H9 (cell line): ENCODE measurements around the gene ETFB. TPM values are rescaled to one million over a fixed set of nuclear protein-coding genes. Genes with fewer than 3 reads are reported as not detected.

ENCODE experiments used
- DNase-seq: peaks from one replicate; pipeline ENCODE4 v3.0.0-alpha.2; 2017
- H2AFZ ChIP-seq: one replicate; pipeline ENCODE4 v1.6.1; 2013; ENCODE audit warnings: mild to moderate bottlenecking, low read length, control low read depth, moderate library complexity
- H2AK5ac ChIP-seq: 2 replicates; pipeline ENCODE4 v1.6.1; 2013; ENCODE audit warnings: low read length, control low read depth, mixed read lengths; ENCODE audit not compliant: insufficient read length
- H2BK120ac ChIP-seq: one replicate; pipeline ENCODE4 v1.6.1; 2013; ENCODE audit warnings: low read depth, mild to moderate bottlenecking, low read length, control low read depth, inconsistent platforms; ENCODE audit not compliant: poor library complexity, severe bottlenecking
- H2BK12ac ChIP-seq: 2 replicates; pipeline ENCODE4 v1.6.1; 2013; ENCODE audit warnings: low read length, control low read depth, mixed read lengths, low read depth; ENCODE audit not compliant: insufficient read length
- H2BK15ac ChIP-seq: 2 replicates; pipeline ENCODE4 v1.6.1; 2013; ENCODE audit warnings: low read depth, low read length, control low read depth
- H2BK20ac ChIP-seq: one replicate; pipeline ENCODE4 v1.6.1; 2013; ENCODE audit warnings: low read depth, mild to moderate bottlenecking, low read length, control low read depth, inconsistent platforms; ENCODE audit not compliant: poor library complexity, severe bottlenecking
- H2BK5ac ChIP-seq: 2 replicates; pipeline ENCODE4 v1.6.1; 2013; ENCODE audit warnings: low read length, control low read depth, mixed read lengths; ENCODE audit not compliant: insufficient read length
- H3K14ac ChIP-seq: 2 replicates; pipeline ENCODE4 v1.6.1; 2013; ENCODE audit warnings: low read length, control low read depth; ENCODE audit not compliant: insufficient read depth
- H3K18ac ChIP-seq: 2 replicates; pipeline ENCODE4 v1.6.1; 2013; ENCODE audit warnings: low read depth, mild to moderate bottlenecking, mixed read lengths, low read length, control low read depth; ENCODE audit not compliant: insufficient read length
- H3K23ac ChIP-seq: 2 replicates; pipeline ENCODE4 v1.6.1; 2013; ENCODE audit warnings: low read length, control low read depth, mixed read lengths, low read depth; ENCODE audit not compliant: insufficient read length
- H3K23me2 ChIP-seq: 2 replicates; pipeline ENCODE4 v1.6.1; 2013; ENCODE audit warnings: low read depth, mild to moderate bottlenecking, mixed read lengths, low read length, control low read depth; ENCODE audit not compliant: insufficient read length, poor library complexity, severe bottlenecking
- H3K27ac ChIP-seq: 2 replicates; pipeline ENCODE4 v1.5.1; 2013; ENCODE audit warnings: low read length, control low read depth, mixed read lengths, low read depth; ENCODE audit not compliant: insufficient read length
- H3K27me3 ChIP-seq: 2 replicates; pipeline ENCODE4 v1.6.1; 2013; ENCODE audit warnings: low read length, control low read depth, inconsistent platforms; ENCODE audit not compliant: insufficient read depth
- H3K4ac ChIP-seq: 2 replicates; pipeline ENCODE4 v1.6.1; 2013; ENCODE audit warnings: low read depth, mild to moderate bottlenecking, control low read depth, inconsistent platforms, low read length, moderate library complexity
- H3K4me1 ChIP-seq: 2 replicates; pipeline ENCODE4 v1.6.1; 2013; ENCODE audit warnings: low read length, control low read depth, inconsistent platforms; ENCODE audit not compliant: insufficient read depth
- H3K4me2 ChIP-seq: 2 replicates; pipeline ENCODE4 v1.6.1; 2013; ENCODE audit warnings: low read length, control low read depth, mixed read lengths; ENCODE audit not compliant: insufficient read length, insufficient read depth
- H3K56ac ChIP-seq: 2 replicates; pipeline ENCODE4 v1.6.1; 2013; ENCODE audit warnings: low read depth, mild to moderate bottlenecking, mixed read lengths, low read length, control low read depth; ENCODE audit not compliant: insufficient read length
- H3K79me1 ChIP-seq: 2 replicates; pipeline ENCODE4 v1.6.1; 2013; ENCODE audit warnings: low read depth, mild to moderate bottlenecking, moderate library complexity, low read length, control low read depth, inconsistent platforms; ENCODE audit not compliant: insufficient read depth, poor library complexity, severe bottlenecking
- H3K79me2 ChIP-seq: 2 replicates; pipeline ENCODE4 v1.6.1; 2013; ENCODE audit warnings: low read length, control low read depth, inconsistent platforms; ENCODE audit not compliant: insufficient read depth
- H3K9ac ChIP-seq: 2 replicates; pipeline ENCODE4 v1.6.1; 2013; ENCODE audit warnings: low read length, control low read depth, mixed read lengths; ENCODE audit not compliant: insufficient read length; ENCODE audit errors: extremely low read depth
- H3K9me3 ChIP-seq: one replicate; pipeline ENCODE4 v1.6.1; 2013; ENCODE audit warnings: low read depth, low read length, inconsistent platforms; ENCODE audit not compliant: control insufficient read depth
- H3T11ph ChIP-seq: one replicate; pipeline ENCODE4 v1.6.1; 2013; ENCODE audit warnings: mild to moderate bottlenecking, low read length, control low read depth, inconsistent platforms
- H4K20me1 ChIP-seq: one replicate; pipeline ENCODE4 v1.6.1; 2013; ENCODE audit not compliant: control insufficient read depth, insufficient read length, insufficient read depth
- H4K5ac ChIP-seq: 2 replicates; pipeline ENCODE4 v1.6.1; 2013; ENCODE audit warnings: low read depth, mild to moderate bottlenecking, mixed read lengths, low read length, control low read depth; ENCODE audit not compliant: insufficient read length
- H4K8ac ChIP-seq: replicated peaks from 2 replicates; pipeline ENCODE4 v1.6.1; 2013; ENCODE audit warnings: low read length, control low read depth, mixed read lengths, low read depth; ENCODE audit not compliant: insufficient read length
- H4K91ac ChIP-seq: 2 replicates; pipeline ENCODE4 v1.6.1; 2013; ENCODE audit warnings: low read depth, mild to moderate bottlenecking, moderate library complexity, mixed read lengths, low read length, control low read depth; ENCODE audit not compliant: insufficient read length
- H3K27ac Mint-ChIP-seq, 3 experiments: 2 replicates in 2 of 3; 3 replicates in 1 of 3; pipeline ENCODE4 v1.8.0; 2020 to 2021; ENCODE audit warnings: mixed read lengths in 3 of 3, mild to moderate bottlenecking in 1 of 3, moderate library complexity in 1 of 3
- H3K27me3 Mint-ChIP-seq: 2 replicates; pipeline ENCODE4 v1.8.0; 2021; ENCODE audit warnings: low read depth, mild to moderate bottlenecking, moderate library complexity, mixed read lengths
- H3K36me3 Mint-ChIP-seq, 3 experiments: 2 replicates in 2 of 3; 3 replicates in 1 of 3; pipeline ENCODE4 v1.8.0; 2020 to 2021; ENCODE audit warnings: low read depth in 3 of 3, mixed read lengths in 3 of 3; ENCODE audit not compliant: insufficient read depth in 1 of 3
- H3K4me1 Mint-ChIP-seq, 2 experiments: 2 replicates each; pipeline ENCODE4 v1.8.0; 2020; ENCODE audit warnings: mixed read lengths in 2 of 2
- H3K4me3 Mint-ChIP-seq, 2 experiments: 2 replicates in 1 of 2; 3 replicates in 1 of 2; pipeline ENCODE4 v1.8.0; 2020 to 2021; ENCODE audit warnings: mild to moderate bottlenecking in 2 of 2, mixed read lengths in 2 of 2, moderate library complexity in 1 of 2
- H3K9me3 Mint-ChIP-seq, 2 experiments: 2 replicates in 1 of 2; 3 replicates in 1 of 2; pipeline ENCODE4 v1.8.0; 2020; ENCODE audit warnings: mild to moderate bottlenecking in 2 of 2, mixed read lengths in 2 of 2, moderate library complexity in 1 of 2
- CTCF ChIP-seq: fragments of 200-600 bp; sonication (generic); conservative IDR thresholded peaks from 3 replicates; pipeline ENCODE4 v1.8.0; 2021; ENCODE audit warnings: antibody characterized with exemption, mild to moderate bottlenecking
- WGBS: extraction: QIAGEN DNeasy Blood & Tissue Kit; methylation state at CpG from one replicate; pipeline ENCODE4 v1.1.7; 2013; ENCODE audit warnings: missing lambda C conversion rate, low lambda C conversion rate, mixed read lengths; ENCODE audit not compliant: insufficient read length; ENCODE audit errors: extremely low coverage; 5-methylcytosine and 5-hydroxymethylcytosine counted together
- total RNA-seq: library from RNA; stranded (reverse); gene quantifications from 2 replicates; pipeline ENCODE4 v1.2.1, GENCODE V29; 2021

The ETFB gene
- total RNA-seq, 1 experiment from 2014 or later, result 49.4 TPM

GRCh38 chr19:51316688-51317087, 49.5 kb downstream of the ETFB start:
- Mint-ChIP-seq H3K4me1 (peaks cover 18 to 20% of the 10 kb centered on the region in 2 experiments), H3K27ac (no peak overlapping the region), H3K4me3 (no peak overlapping the region), H3K27me3 (no peaks in the 10 kb centered on the region; the same call in none of the 2 replicates), H3K9me3 (peaks cover 0 to 6% of the 10 kb centered on the region in 2 experiments; a peak in 2 of 5 replicates), H3K36me3 (peaks cover 6 to 13% (median 12%) of the 10 kb centered on the region in 3 experiments; a peak in 6 of 7 replicates)
- Histone ChIP-seq H3K79me1 (no peaks in the 10 kb centered on the region), H3K56ac (no peak overlapping the region), H3K9me3 (no peaks in the 10 kb centered on the region), H2BK120ac (no peak overlapping the region), H2BK5ac (no peak overlapping the region), H2BK15ac (no peak overlapping the region), H3K4ac (no peak overlapping the region), H3K27me3 (no peaks in the 10 kb centered on the region), H3K4me2 (no peak overlapping the region), H3K79me2 (no peaks in the 10 kb centered on the region), H4K20me1 (no peaks in the 10 kb centered on the region), H4K5ac (no peak overlapping the region), H3K23ac (no peak overlapping the region), H3T11ph (no peak overlapping the region), H2AFZ (no peak overlapping the region), H3K18ac (no peak overlapping the region), H3K9ac (no peak overlapping the region), H3K4me1 (peaks cover 4% of the 10 kb centered on the region; the same call in 1 of the 2 replicates), H3K23me2 (peaks cover 5% of the 10 kb centered on the region), H4K91ac (no peak overlapping the region), H4K8ac (no peak overlapping the region), H2BK20ac (no peak overlapping the region), H2AK5ac (no peak overlapping the region), H3K14ac (no peak overlapping the region), H3K27ac (no peak overlapping the region), H2BK12ac (no peak overlapping the region)
- DNase-seq, result no peak
- TF ChIP-seq CTCF, result no peak
- no CpG with 5 or more reads among the region's 8 CpGs for WGBS
